Measurements from ENCODE around the gene HMGN3.
A peak's percentile ranks its signal among the peaks of the same experiment; 100 is the strongest.

HMGN3 gene

GRCh38 chr6:79234150-79235022 lies at the start of gene HMGN3:
Gene HMGN3, minus strand, starts transcription at chr6:79234682.
- TF ChIP-seq TSHZ2 (CRISPR knock-in tag; IDR thresholded peaks at IDR 0.05): no peak
- TF ChIP-seq ZNF70 (CRISPR knock-in tag; IDR thresholded peaks at IDR 0.05): no peak
- TF ChIP-seq ISL1 (CRISPR knock-in tag; IDR thresholded peaks at IDR 0.05): no peak
- no peak for TF ChIP-seq ZFP3 (CRISPR knock-in tag; IDR thresholded peaks at IDR 0.05)
- TF ChIP-seq ZFP30 (CRISPR knock-in tag; IDR thresholded peaks at IDR 0.05): no peak
- TF ChIP-seq CSRNP3 (CRISPR knock-in tag; IDR thresholded peaks at IDR 0.05): no peak
- TF ChIP-seq ZNF565 (CRISPR knock-in tag; conservative IDR thresholded peaks at IDR 0.05; ENCODE audit: low read depth): no peak
- peak; percentile 96 for ATAC-seq

GRCh38 chr6:79280756-79281155 lies 46.3 kb upstream of the HMGN3 start:
- TF ChIP-seq ZNF8 (CRISPR knock-in tag; IDR thresholded peaks at IDR 0.05): no peak
- no peak for TF ChIP-seq BACH2 (CRISPR knock-in tag; IDR thresholded peaks at IDR 0.05; ENCODE audit: borderline replicate concordance)
- no peak for TF ChIP-seq CSRNP3 (CRISPR knock-in tag; IDR thresholded peaks at IDR 0.05)
- TF ChIP-seq SNAI2 (CRISPR knock-in tag; IDR thresholded peaks at IDR 0.05): no peak
- no peak for TF ChIP-seq CREB5 (CRISPR knock-in tag; IDR thresholded peaks at IDR 0.05; ENCODE audit: low read depth)
- no peak for TF ChIP-seq OSR1 (CRISPR knock-in tag; IDR thresholded peaks at IDR 0.05)
- TF ChIP-seq PPARA (CRISPR knock-in tag; IDR thresholded peaks at IDR 0.05; ENCODE audit: borderline replicate concordance): no peak
- TF ChIP-seq TSHZ2 (CRISPR knock-in tag; IDR thresholded peaks at IDR 0.05): no peak
- no peak for TF ChIP-seq RARB (CRISPR knock-in tag; IDR thresholded peaks at IDR 0.05)
- no peak for TF ChIP-seq POU6F1 (CRISPR knock-in tag; IDR thresholded peaks at IDR 0.05; ENCODE audit: borderline replicate concordance, low read depth)
- TF ChIP-seq ESRRG (CRISPR knock-in tag; IDR thresholded peaks at IDR 0.05): no peak
- TF ChIP-seq ZNF565 (CRISPR knock-in tag; conservative IDR thresholded peaks at IDR 0.05; ENCODE audit: low read depth): no peak
- no peak for ATAC-seq

- ATAC-seq: no peak
- TF ChIP-seq ZC3H10 (CRISPR knock-in tag; IDR thresholded peaks at IDR 0.05) (no peak), ZFP3 (CRISPR knock-in tag; IDR thresholded peaks at IDR 0.05) (no peak), CSRNP3 (CRISPR knock-in tag; IDR thresholded peaks at IDR 0.05) (no peak), TCF4 (CRISPR knock-in tag; IDR thresholded peaks at IDR 0.05; ENCODE audit: borderline replicate concordance) (no peak), ARNTL (CRISPR knock-in tag; IDR thresholded peaks at IDR 0.05; ENCODE audit: borderline replicate concordance, low read depth) (no peak), GLIS3 (CRISPR knock-in tag; IDR thresholded peaks at IDR 0.05) (no peak), ZNF70 (CRISPR knock-in tag; IDR thresholded peaks at IDR 0.05) (no peak), BACH2 (CRISPR knock-in tag; IDR thresholded peaks at IDR 0.05; ENCODE audit: borderline replicate concordance) (no peak), PATZ1 (CRISPR knock-in tag; IDR thresholded peaks at IDR 0.05; ENCODE audit: borderline replicate concordance) (no peak)
Measured at GRCh38 chr6:79277109-79277508, 42.6 kb upstream of the HMGN3 start.

Measured in SK-N-SH treated with all-trans-retinoic acid at 6 μM for 48 hours (cell line).